Activated CD8-positive, alpha-beta memory T cell treated with anti-CD3 and anti-CD28 coated beads, Interleukin-2, amount 50 U/mL, for 48 hours (primary cell): ENCODE measurements around the gene TBC1D2B.
A peak's percentile ranks its signal among the peaks of the same experiment; 100 is the strongest.

ENCODE experiments used
- DNase-seq: peaks from one replicate; pipeline ENCODE4 v3.0.0-alpha.2; 2020

The TBC1D2B gene

GRCh38 chr15:78071383-78071782, 6.1 kb downstream of the TBC1D2B start:
- DNase-seq, result no peak

- DNase-seq, result peak; percentile 47
Observed at GRCh38 chr15:78070049-78070700, 7.3 kb downstream of the TBC1D2B start.

- DNase-seq, result no peak
Observed at GRCh38 chr15:78069462-78070029, 8.0 kb downstream of the TBC1D2B start.

GRCh38 chr15:78069052-78069414, 8.5 kb downstream of the TBC1D2B start:
- peak; percentile 59 for DNase-seq

DNA sequence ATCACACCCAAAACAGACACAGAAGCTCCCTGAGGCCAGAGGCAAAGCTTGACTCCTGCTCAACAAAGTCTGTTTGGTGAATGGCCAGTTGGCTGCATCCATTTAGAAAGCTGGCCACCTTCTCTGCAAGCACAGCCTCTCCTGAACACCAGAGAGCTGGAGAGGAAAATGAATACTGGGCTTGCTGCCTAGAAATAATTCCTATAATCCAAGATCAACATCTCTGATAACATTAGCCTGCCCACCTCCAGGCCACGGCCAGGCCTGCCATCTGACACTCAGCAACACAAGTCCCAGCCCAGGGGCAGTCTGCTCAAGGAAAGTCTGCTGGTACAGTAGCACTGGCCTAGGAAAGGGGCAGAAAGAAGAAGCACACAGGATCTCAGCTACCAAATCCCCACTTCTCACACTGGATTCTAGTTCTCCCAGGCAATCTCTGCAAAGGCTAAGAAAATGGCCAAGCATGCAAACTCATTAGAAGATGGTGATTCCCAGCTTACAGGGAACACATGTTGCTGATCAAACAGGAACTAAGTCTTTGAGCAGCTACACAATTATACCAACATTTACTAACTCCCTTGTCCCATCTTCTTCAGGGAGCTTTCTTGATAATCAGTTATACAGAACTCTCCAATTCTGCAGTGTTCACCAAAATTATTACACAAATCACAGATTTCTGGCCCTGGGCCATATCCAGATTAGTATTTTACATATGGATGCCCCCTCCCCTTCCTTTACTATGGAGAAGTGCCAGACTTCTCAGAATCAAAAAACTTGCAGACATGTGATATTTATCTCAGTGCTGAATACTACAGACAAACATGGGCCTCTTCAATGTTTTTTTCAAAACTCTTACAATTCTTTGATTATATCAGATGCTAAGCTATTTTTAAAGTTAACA, 9.9 kb downstream of the TBC1D2B start:
- no peak for DNase-seq

GRCh38 chr15:78065973-78066946, 11.3 kb downstream of the TBC1D2B start:
- DNase-seq, result no peak

GRCh38 chr15:78065284-78065872, 12.1 kb downstream of the TBC1D2B start:
- peak; percentile 51 for DNase-seq

GRCh38 chr15:78064544-78064943, 13.0 kb downstream of the TBC1D2B start:
- no peak for DNase-seq

- DNase-seq, result no peak
Observed at GRCh38 chr15:78063970-78064385, 13.5 kb downstream of the TBC1D2B start.

- no peak for DNase-seq
Observed at GRCh38 chr15:78063217-78063616, 14.3 kb downstream of the TBC1D2B start.

GRCh38 chr15:78061963-78062427, 15.5 kb downstream of the TBC1D2B start:
- DNase-seq, result no peak

- no peak for DNase-seq
Observed at GRCh38 chr15:78060232-78060631, 17.3 kb downstream of the TBC1D2B start.

- DNase-seq, result no peak
Observed at GRCh38 chr15:78059110-78059839, 18.2 kb downstream of the TBC1D2B start.

- DNase-seq, result no peak
Observed at GRCh38 chr15:78058401-78058935, 19.0 kb downstream of the TBC1D2B start.

DNA sequence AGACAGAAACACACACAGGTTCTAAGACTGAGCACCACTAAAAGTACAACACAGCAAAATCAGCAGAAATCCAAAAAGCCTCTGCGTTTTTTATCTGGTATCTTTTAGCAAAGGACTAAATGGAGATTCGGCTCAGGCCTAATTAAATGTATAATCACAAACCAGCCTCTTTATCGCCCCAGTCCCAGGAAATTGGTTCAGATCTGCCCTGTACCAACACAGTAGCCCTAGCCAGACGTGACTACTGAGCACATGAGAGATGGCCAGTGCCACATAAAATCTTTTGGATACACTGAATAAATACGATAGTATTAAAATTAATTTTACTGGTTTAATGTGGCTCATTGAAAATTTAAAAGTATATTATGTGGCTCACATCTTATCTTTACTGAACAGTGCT, 19.7 kb downstream of the TBC1D2B start:
- no peak for DNase-seq

GRCh38 chr15:78056714-78057269, 20.7 kb downstream of the TBC1D2B start:
- DNase-seq, result peak; percentile 49

GRCh38 chr15:78055919-78056713, 21.4 kb downstream of the TBC1D2B start:
- DNase-seq, result peak; percentile 51

DNA sequence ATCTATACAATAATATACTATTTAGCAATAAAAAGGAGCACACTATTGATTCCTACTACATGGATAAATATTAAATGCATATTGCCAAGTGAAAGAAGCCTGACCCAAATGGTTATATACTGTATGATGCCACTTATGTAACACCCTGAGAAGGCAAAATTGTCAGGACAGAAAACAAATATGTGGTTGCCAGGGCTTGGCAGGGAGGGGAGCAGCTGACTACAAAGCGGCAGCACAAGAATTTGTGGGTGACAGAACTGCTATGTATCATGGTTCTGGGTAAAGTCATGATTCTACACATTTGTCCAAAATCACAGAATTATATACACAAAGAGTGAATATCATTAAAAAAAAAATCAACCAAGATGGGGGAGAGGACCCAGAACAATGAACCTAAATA, 22.5 kb downstream of the TBC1D2B start:
- no peak for DNase-seq

GRCh38 chr15:78054518-78054917, 23.0 kb downstream of the TBC1D2B start:
- no peak for DNase-seq

DNA sequence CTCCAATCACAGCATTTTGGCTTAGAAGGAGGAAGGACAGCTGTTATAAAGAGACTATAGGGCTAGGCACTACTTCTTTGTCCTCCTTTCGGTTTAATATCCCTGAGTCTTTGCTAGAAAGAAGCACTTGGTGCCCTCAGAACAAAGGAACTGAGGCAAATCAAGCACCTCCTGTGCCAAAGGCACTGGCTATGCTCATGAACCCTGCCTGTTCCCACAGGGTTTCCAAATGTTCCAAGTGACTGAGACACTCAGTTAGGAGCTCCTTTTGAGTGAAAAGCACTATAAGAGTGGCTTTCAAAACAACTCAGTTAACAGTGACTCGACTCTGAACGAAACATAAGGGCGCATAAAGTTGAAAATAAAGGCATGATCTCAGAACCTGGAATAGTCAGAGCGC, 25.0 kb downstream of the TBC1D2B start:
- DNase-seq, result no peak
